HepG2 (cell line): Measurements from ENCODE around the gene TP53BP2. TPM values are rescaled to one million over a fixed set of nuclear protein-coding genes. Genes with fewer than 3 reads are reported as not detected.

Experiments used
- ATAC-seq: fragments of 200-7000 bp; cut with Tn5 transposase; 3 replicates; pipeline ENCODE4 v1.9.1; 2020; ENCODE audit warnings: mild to moderate bottlenecking, moderate library complexity
- BruUV-seq: library from RNA; stranded (reverse); fragments of 400-500 nt; replicated peaks from 2 replicates; lab custom pipeline; 2021; lab: Mats Ljungman, UMichigan
- CTCF ChIA-PET: fragments of 300-600 bp; formaldehyde crosslinking; extraction: SDS; loops from one replicate; lab custom pipeline; 2021; ENCODE audit warnings: low total read pairs, inconsistent platforms, low intra/inter-chr PET ratio; lab: Yijun Ruan, JAX
- POLR2A ChIA-PET: fragments of 350-600 bp; sonication (Branson Sonifier 250); formaldehyde crosslinking; loops from one replicate; lab custom pipeline; 2020; ENCODE audit warnings: antibody characterized with exemption, inconsistent platforms; lab: Yijun Ruan, JAX
- DNase-seq: peaks from one replicate; pipeline ENCODE4 v3.0.0-alpha.2; 2015; ENCODE audit warnings: low spot score
- FAIRE-seq: peaks from 3 replicates; lab custom pipeline; 2011; peaks lifted over from hg19 to GRCh38; lab: Jason Lieb, UNC
- H2AFZ ChIP-seq: one replicate; pipeline ENCODE4 v1.6.1; 2011; ENCODE audit warnings: low read length, inconsistent platforms
- H3K27ac ChIP-seq: fragments of 300-600 bp; 3 replicates; pipeline ENCODE4 v1.8.0; 2011; ENCODE audit warnings: mixed run types, mild to moderate bottlenecking, mixed read lengths, low read length, inconsistent platforms; ENCODE audit not compliant: insufficient read depth; ENCODE audit errors: extremely low read length
- H3K27me3 ChIP-seq, 2 experiments: fragments of 200-600 bp in 1 of 2; 2 replicates in 1 of 2; 3 replicates in 1 of 2; pipeline versions ENCODE4 v1.6.0 to v1.8.0; 2011; ENCODE audit warnings: low read length in 2 of 2, mild to moderate bottlenecking in 2 of 2, moderate library complexity in 2 of 2, inconsistent platforms in 1 of 2; ENCODE audit not compliant: insufficient read depth in 2 of 2, control insufficient read depth in 1 of 2
- H3K36me3 ChIP-seq, 2 experiments: fragments of 200-600 bp in 1 of 2; replicated peaks in 1 of 2; 2 replicates in 1 of 2; 3 replicates in 1 of 2; pipeline versions ENCODE4 v1.5.1 to v1.8.0; 2011; ENCODE audit warnings: low read length in 2 of 2, inconsistent platforms in 1 of 2; ENCODE audit not compliant: insufficient read depth in 2 of 2, control insufficient read depth in 1 of 2
- H3K4me1 ChIP-seq: 2 replicates; pipeline ENCODE4 v1.5.1; 2012; ENCODE audit warnings: low read length, inconsistent platforms; ENCODE audit not compliant: insufficient read depth
- H3K4me2 ChIP-seq: 2 replicates; pipeline ENCODE4 v1.6.0; 2011; ENCODE audit warnings: low read depth, low read length, inconsistent platforms
- H3K4me3 ChIP-seq, 3 experiments: fragments of 200-600 bp in 1 of 3; sonication (generic), shearing (Covaris generic) in 1 of 3; replicated peaks in 1 of 3; 2 replicates each; pipeline ENCODE4 v1.5.1; 2011 to 2016; ENCODE audit warnings: low read length in 3 of 3, inconsistent platforms in 2 of 3, low read depth in 2 of 3, mild to moderate bottlenecking in 2 of 3, control low read depth in 1 of 3, mixed read lengths in 1 of 3; ENCODE audit not compliant: insufficient read depth in 1 of 3
- H3K79me2 ChIP-seq: one replicate; pipeline ENCODE4 v1.6.1; 2011; ENCODE audit warnings: low read length, inconsistent platforms; ENCODE audit not compliant: insufficient read depth
- H3K9ac ChIP-seq: 2 replicates; pipeline ENCODE4 v1.6.0; 2011; ENCODE audit warnings: mild to moderate bottlenecking, low read depth, low read length, inconsistent platforms; ENCODE audit not compliant: insufficient read depth
- H3K9me3 ChIP-seq: 2 replicates; pipeline ENCODE4 v1.5.1; 2012; ENCODE audit warnings: mild to moderate bottlenecking, low read length
- H4K20me1 ChIP-seq: 2 replicates; pipeline ENCODE4 v1.6.0; 2011; ENCODE audit warnings: inconsistent platforms, mild to moderate bottlenecking, low read length, moderate library complexity; ENCODE audit not compliant: insufficient read depth
- ATM ChIP-seq: fragments of 450-650 bp; IDR thresholded peaks from 2 replicates; pipeline ENCODE4 v1.7.1; 2017; ENCODE audit warnings: mild to moderate bottlenecking, borderline replicate concordance
- ELF4 ChIP-seq: sonication (generic); formaldehyde crosslinking; IDR thresholded peaks from 2 replicates; pipeline ENCODE4 v1.5.0; 2020; ENCODE audit warnings: missing genetic modification reagents, mild to moderate bottlenecking, moderate library complexity, borderline replicate concordance
- ESRRA ChIP-seq: sonication (generic); formaldehyde crosslinking; IDR thresholded peaks from 2 replicates; pipeline ENCODE4 v1.5.1; 2020; ENCODE audit warnings: mild to moderate bottlenecking, low read depth, missing genetic modification reagents
- FIP1L1 ChIP-seq: fragments of 200-400 bp; formaldehyde crosslinking; IDR thresholded peaks from 2 replicates; pipeline ENCODE4 v1.6.1; 2018; ENCODE audit warnings: low read depth, mild to moderate bottlenecking, low read length, moderate library complexity, borderline replicate concordance; ENCODE audit not compliant: insufficient read depth
- FOXJ3 ChIP-seq: sonication (generic); formaldehyde crosslinking; IDR thresholded peaks from 2 replicates; pipeline ENCODE4 v1.4.0; 2020; ENCODE audit warnings: missing genetic modification reagents, mild to moderate bottlenecking, borderline replicate concordance
- HNRNPLL ChIP-seq: fragments of 200-400 bp; formaldehyde crosslinking; IDR thresholded peaks from 2 replicates; pipeline ENCODE4 v1.6.1; 2017; ENCODE audit warnings: mild to moderate bottlenecking, low read depth, low read length; ENCODE audit not compliant: poor library complexity, severe bottlenecking
- ISL2 ChIP-seq: sonication (generic); formaldehyde crosslinking; IDR thresholded peaks from 2 replicates; pipeline ENCODE4 v1.5.0; 2020; ENCODE audit warnings: missing genetic modification reagents
- JUND ChIP-seq: sonication (generic); formaldehyde crosslinking; IDR thresholded peaks from 2 replicates; pipeline ENCODE4 v1.8.0; 2022; ENCODE audit warnings: mild to moderate bottlenecking, missing genetic modification reagents
- MIXL1 ChIP-seq: IDR thresholded peaks from 2 replicates; pipeline ENCODE4 v1.6.1; 2016
- POGZ ChIP-seq: sonication (generic); formaldehyde crosslinking; IDR thresholded peaks from 2 replicates; pipeline ENCODE4 v1.4.0; 2020; ENCODE audit warnings: mild to moderate bottlenecking, missing genetic modification reagents
- PPARG ChIP-seq: conservative IDR thresholded peaks from 2 replicates; pipeline ENCODE4 v1.6.1; 2016; ENCODE audit warnings: missing biosample characterization, missing genetic modification reagents
- RORA ChIP-seq: sonication (generic); formaldehyde crosslinking; IDR thresholded peaks from 2 replicates; pipeline ENCODE4 v1.5.0; 2020; ENCODE audit warnings: mild to moderate bottlenecking, missing genetic modification reagents, moderate library complexity
- SOX6 ChIP-seq, 2 experiments: fragments of 450-650 bp in 1 of 2; sonication (generic) in 1 of 2; formaldehyde crosslinking in 1 of 2; IDR thresholded peaks; 2 replicates each; pipeline versions ENCODE4 v1.4.0 to v1.6.1; 2017 to 2020; ENCODE audit warnings: antibody characterized with exemption in 1 of 2, mild to moderate bottlenecking in 1 of 2, missing genetic modification reagents in 1 of 2
- ZFP82 ChIP-seq: sonication (generic); formaldehyde crosslinking; IDR thresholded peaks from 2 replicates; pipeline ENCODE4 v1.5.1; 2020; ENCODE audit warnings: mild to moderate bottlenecking, missing genetic modification reagents, borderline replicate concordance
- ZNF383 ChIP-seq: sonication (generic); formaldehyde crosslinking; IDR thresholded peaks from 2 replicates; pipeline ENCODE4 v1.4.0; 2020; ENCODE audit warnings: missing genetic modification reagents, mild to moderate bottlenecking, borderline replicate concordance
- ZNF772 ChIP-seq: sonication (generic); formaldehyde crosslinking; IDR thresholded peaks from 2 replicates; pipeline ENCODE4 v1.5.0; 2020; ENCODE audit warnings: mild to moderate bottlenecking, missing genetic modification reagents
- ZNF841 ChIP-seq: sonication (generic); formaldehyde crosslinking; IDR thresholded peaks from 2 replicates; pipeline ENCODE4 v1.8.1; 2023; ENCODE audit warnings: missing genetic modification reagents, borderline replicate concordance
- WGBS: methylation state at CpG from one replicate; pipeline ENCODE4 v1.1.6; 2017; ENCODE audit warnings: low lambda C conversion rate; 5-methylcytosine and 5-hydroxymethylcytosine counted together
- in situ Hi-C: cut with HindIII; loops from 2 replicates; pipeline ENCODE4 v1.10.0; 2017; ENCODE audit warnings: low pct_unique_long_range_greater_than_20kb; ENCODE audit not compliant: extremely low pct_ligation_motif_present
- intact Hi-C: fragments of 100-400 bp; cut with micrococcal nuclease; formaldehyde crosslinking; loops from one replicate; pipeline ENCODE4 v1.10.0; 2022; ENCODE audit not compliant: unreplicated experiment
- polyA plus RNA-seq, 8 experiments: library from polyadenylated mRNA; depleted of rRNA in 3 of 8; stranded (reverse) in 7 of 8; unstranded in 1 of 8; fragments of >200 nt; fragmentation: Illumina TruSeq in 4 of 8; extraction: Trizol in 4 of 8; gene quantifications; 2 replicates each; pipeline versions ENCODE4 v1.2.1 to v1.2.3, GENCODE V29; 2011 to 2016; ENCODE audit warnings: low read depth in 4 of 8, missing spikeins in 1 of 8, mixed read lengths in 1 of 8; ENCODE audit not compliant: insufficient read depth in 1 of 8
- total RNA-seq, 5 experiments: library from RNA; depleted of rRNA; stranded (reverse); fragments of >200 nt; fragmentation: Illumina TruSeq; extraction: Trizol; gene quantifications; 2 replicates each; pipeline ENCODE4 v1.2.3, GENCODE V29; 2016; ENCODE audit warnings: low read depth in 1 of 5
- TF ChIP-seq, protein P1 (sequence below): sonication (generic); formaldehyde crosslinking; IDR thresholded peaks from 2 replicates; pipeline ENCODE4 v1.5.1; 2020; ENCODE audit warnings: missing genetic modification reagents, mild to moderate bottlenecking, borderline replicate concordance
- TF ChIP-seq, protein P2 (sequence below): sonication (generic); formaldehyde crosslinking; IDR thresholded peaks from 2 replicates; pipeline ENCODE4 v1.5.1; 2020; ENCODE audit warnings: missing genetic modification reagents, mild to moderate bottlenecking, borderline replicate concordance

TP53BP2 gene
- total and polyA plus RNA-seq, 2 of the 13 experiments (the other 11 are each of a cell fraction or from before 2014, with no cell fraction given): 10.0 to 14.0 TPM

DNA sequence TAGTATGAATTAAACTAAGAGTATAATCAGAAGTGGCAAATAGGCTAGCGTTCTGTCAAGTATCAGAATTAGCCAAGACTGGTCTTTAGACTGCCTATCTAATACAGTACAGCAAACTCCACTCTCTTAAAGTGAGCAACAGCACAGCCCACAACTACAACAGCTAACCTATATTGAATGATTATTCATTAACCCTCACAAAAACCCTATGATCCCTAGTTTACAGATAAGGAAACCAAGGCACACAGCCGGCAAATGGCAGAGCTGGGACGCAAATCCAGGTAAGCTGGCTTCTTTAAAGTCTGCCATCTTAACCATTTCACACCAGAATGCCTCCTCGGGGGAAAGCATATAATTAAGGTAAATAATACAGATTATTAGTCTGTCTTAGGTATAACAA lies 52.0 kb downstream of the TP53BP2 start:
- H3K4me1 ChIP-seq: no peaks in the 10 kb centered on the region
- H2AFZ ChIP-seq: no peak overlapping the region
- no peaks in the 10 kb centered on the region for H3K79me2 ChIP-seq
- TF ChIP-seq POGZ: no peak
- no peak for TF ChIP-seq SOX6 (IDR thresholded peaks at IDR 0.05)
- TF ChIP-seq SOX6 (CRISPR knock-in tag; IDR thresholded peaks at IDR 0.05): no peak
- no peak for TF ChIP-seq ZNF772 (CRISPR knock-in tag)
- no peak for TF ChIP-seq ESRRA (CRISPR knock-in tag)
- no peak for TF ChIP-seq JUND (CRISPR knock-in tag)
- TF ChIP-seq ELF4 (CRISPR knock-in tag): no peak
- TF ChIP-seq FOXJ3 (CRISPR knock-in tag): no peak
- no peak for TF ChIP-seq RORA
- DNase-seq (no peak), FAIRE-seq (no peak), ATAC-seq (no peak)
- H3K4me2 ChIP-seq: no peak overlapping the region
- intact Hi-C loops (no loop called here), in situ Hi-C loops (no loop called here)
- peaks cover 6 to 43% of the 10 kb centered on the region in 2 experiments for H3K36me3 ChIP-seq
- no TSS peak for BruUV-seq
- no peak overlapping the region for H3K9ac ChIP-seq
- ChIA-PET CTCF (no interaction called here), POLR2A (no interaction called here)
- no peaks in the 10 kb centered on the region for H4K20me1 ChIP-seq
- WGBS: 97% methylated on average over 4 of the region's 4 CpGs
- H3K27ac ChIP-seq: no peak overlapping the region
- no peaks in the 10 kb centered on the region for H3K9me3 ChIP-seq
- H3K4me3 ChIP-seq: no peak overlapping the region
- H3K27me3 ChIP-seq: no peaks in the 10 kb centered on the region

DNA sequence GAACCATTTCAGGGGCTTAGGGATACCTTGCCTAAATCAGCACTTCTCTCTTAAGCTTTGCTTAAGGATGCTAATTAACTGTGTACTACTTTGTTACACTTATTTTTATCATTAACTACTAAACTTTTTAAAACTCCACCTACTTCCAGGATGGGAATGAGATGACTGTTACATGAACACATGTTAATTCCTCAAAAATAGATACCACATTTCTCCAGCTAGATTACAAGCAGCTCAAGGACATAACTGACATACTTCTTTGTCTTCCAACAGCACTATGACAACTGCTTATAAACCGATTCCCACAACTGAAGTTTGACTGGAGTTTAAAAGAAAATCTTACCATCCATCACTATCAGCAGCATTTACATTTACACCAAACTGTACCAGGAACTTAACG lies 53.7 kb downstream of the TP53BP2 start:
- H3K4me1 ChIP-seq: no peaks in the 10 kb centered on the region
- H4K20me1 ChIP-seq: no peaks in the 10 kb centered on the region
- H3K4me2 ChIP-seq: no peak overlapping the region
- H3K27ac ChIP-seq: no peak overlapping the region
- no peak for DNase-seq
- no peaks in the 10 kb centered on the region for H3K79me2 ChIP-seq
- H3K4me3 ChIP-seq: no peak overlapping the region
- no peak overlapping the region for H3K9ac ChIP-seq
- intact Hi-C loops: no loop called here
- no TSS peak for BruUV-seq
- in situ Hi-C loops: no loop called here
- FAIRE-seq: no peak
- 90% methylated on average over 2 of the region's 2 CpGs for WGBS
- no peaks in the 10 kb centered on the region for H3K27me3 ChIP-seq
- no peaks in the 10 kb centered on the region for H3K9me3 ChIP-seq
- ATAC-seq: no peak
- POLR2A ChIA-PET: no interaction called here
- CTCF ChIA-PET: no interaction called here
- peaks cover 4 to 38% of the 10 kb centered on the region in 2 experiments for H3K36me3 ChIP-seq
- no peak overlapping the region for H2AFZ ChIP-seq
- TF ChIP-seq MIXL1 (CRISPR knock-in tag): no peak
- TF ChIP-seq ATM: no peak
- no peak for TF ChIP-seq ZNF383 (CRISPR knock-in tag)
- TF ChIP-seq HNRNPLL: no peak
- no peak for TF ChIP-seq PPARG (CRISPR knock-in tag)
- no peak for TF ChIP-seq ISL2 (CRISPR knock-in tag)
- no peak for TF ChIP-seq ZNF841 (CRISPR knock-in tag)
- no peak for TF ChIP-seq FIP1L1
- TF ChIP-seq, protein P1, sequence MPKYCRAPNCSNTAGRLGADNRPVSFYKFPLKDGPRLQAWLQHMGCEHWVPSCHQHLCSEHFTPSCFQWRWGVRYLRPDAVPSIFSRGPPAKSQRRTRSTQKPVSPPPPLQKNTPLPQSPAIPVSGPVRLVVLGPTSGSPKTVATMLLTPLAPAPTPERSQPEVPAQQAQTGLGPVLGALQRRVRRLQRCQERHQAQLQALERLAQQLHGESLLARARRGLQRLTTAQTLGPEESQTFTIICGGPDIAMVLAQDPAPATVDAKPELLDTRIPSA (CRISPR knock-in tag): no peak
- TF ChIP-seq, protein P2, sequence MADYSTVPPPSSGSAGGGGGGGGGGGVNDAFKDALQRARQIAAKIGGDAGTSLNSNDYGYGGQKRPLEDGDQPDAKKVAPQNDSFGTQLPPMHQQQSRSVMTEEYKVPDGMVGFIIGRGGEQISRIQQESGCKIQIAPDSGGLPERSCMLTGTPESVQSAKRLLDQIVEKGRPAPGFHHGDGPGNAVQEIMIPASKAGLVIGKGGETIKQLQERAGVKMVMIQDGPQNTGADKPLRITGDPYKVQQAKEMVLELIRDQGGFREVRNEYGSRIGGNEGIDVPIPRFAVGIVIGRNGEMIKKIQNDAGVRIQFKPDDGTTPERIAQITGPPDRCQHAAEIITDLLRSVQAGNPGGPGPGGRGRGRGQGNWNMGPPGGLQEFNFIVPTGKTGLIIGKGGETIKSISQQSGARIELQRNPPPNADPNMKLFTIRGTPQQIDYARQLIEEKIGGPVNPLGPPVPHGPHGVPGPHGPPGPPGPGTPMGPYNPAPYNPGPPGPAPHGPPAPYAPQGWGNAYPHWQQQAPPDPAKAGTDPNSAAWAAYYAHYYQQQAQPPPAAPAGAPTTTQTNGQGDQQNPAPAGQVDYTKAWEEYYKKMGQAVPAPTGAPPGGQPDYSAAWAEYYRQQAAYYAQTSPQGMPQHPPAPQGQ (CRISPR knock-in tag): no peak
- no peak for TF ChIP-seq ZFP82 (CRISPR knock-in tag)
